Embryonic facial prominence (tissue), 1 donor: ENCODE data around the gene LSMEM2.

Experiments used
- DNase-seq: peaks from one replicate; pipeline ENCODE4 v3.0.0-alpha.2; 2016; ENCODE audit errors: extremely low spot score

Gene LSMEM2

DNA sequence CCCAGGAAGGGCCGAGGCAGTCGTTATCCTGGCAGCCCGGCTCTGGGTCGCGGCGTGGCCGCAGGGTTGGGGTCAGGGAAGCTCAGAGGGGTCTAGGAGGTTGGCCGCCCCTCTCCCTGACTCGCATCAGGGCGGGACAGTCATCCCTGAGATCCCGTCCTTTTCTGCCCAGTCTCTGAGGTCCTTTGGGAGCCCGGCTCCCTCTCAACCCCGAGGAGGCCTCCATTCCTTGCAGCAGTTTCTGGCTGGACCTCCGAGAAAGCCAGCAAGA, 43.2 kb downstream of the LSMEM2 start:
- DNase-seq, result no peak

DNA sequence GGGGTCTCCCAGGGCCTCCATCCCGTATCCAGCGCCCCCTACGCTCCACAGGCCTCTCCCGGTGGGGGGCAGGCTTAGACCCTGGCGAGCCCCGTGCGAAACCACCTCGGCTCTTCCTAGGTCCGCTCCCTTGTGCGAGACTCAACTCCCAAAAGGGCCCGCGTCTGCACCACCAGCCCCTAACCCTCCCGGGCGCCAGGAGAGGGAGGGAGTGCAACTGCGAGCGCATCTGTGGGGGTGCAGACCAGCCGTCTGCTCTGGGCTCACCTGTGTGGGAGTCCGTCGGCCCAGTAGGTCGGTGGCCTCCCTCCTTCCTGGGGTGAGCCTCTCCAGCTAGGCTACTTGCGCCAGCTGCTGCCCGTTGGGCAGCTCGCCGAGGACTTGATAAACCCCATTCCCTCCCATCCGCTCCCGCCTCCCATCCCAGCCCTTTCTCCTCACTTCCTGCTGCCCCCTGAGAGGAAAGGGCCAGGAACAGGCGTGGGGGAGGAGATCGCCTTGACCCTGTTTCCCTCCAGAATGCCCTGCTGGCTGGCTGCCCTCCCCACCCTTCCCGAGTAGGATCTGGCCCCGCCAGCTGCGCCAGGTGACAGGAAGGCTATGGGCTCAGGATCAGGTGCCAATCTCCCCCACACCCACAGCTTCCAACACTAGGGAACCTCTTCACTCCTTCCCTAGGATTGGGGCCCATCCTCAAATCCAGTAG, 43.7 kb downstream of the LSMEM2 start, which contains the start of gene HYAL2:
Gene HYAL2 (minus strand): TSS at position 360 of the 706 bp plus-strand sequence. CDS start 2,256 bp downstream, outside the sequence.
- no peak for DNase-seq

DNA sequence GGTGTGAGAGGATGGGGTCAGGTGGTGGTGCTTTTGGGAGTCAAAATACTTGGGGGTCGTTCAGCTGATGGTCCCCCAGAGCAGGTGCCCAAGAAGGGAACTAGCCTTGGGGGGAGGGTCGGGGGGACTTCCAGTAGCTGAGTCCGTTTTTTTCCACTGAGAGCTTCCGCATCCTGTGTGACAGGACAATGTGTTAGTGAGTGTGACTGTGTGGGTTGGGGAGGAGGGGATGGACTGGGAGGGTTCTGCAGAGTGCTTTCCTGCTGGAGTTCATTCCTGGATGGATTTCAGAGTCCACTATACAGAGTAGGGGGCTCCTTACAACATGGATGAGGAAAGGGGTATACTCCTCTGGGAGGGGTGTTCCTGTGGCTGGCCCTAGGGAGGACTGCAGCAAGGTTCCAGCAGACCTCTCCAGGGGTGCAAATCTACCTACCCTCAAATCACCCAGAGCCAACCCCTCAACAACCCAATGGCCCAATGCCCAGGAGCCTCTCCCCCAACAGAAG, 44.3 kb downstream of the LSMEM2 start:
- DNase-seq, result no peak

DNA sequence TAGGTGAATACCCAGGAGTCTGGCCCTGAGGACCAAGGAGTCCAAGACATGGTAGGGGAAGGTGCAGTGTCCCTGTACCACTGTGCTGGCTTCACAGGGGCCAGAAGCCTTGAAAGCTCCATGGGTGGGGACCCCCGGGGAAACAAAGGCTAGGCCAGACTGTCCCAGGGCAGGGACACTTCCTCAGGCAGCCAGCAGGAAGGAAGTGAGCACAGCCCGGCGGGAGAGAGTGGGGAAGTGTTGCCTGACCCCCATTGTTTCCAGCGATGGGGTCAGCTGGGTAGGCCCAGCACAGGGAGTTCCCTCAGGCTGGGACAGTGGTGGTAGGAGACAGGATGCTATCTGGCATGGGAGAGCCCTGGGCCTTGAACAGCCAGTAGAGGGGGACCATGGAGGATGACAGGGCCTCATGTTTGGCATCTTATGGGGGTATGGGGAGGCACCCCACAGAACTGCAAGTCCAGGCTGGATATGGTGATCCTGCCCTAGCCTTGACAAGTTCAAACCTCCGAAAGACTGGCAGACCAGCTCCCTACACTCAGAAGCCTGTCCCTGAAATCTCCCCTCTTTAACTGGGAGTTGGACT, 44.8 kb downstream of the LSMEM2 start:
- no peak for DNase-seq

DNA sequence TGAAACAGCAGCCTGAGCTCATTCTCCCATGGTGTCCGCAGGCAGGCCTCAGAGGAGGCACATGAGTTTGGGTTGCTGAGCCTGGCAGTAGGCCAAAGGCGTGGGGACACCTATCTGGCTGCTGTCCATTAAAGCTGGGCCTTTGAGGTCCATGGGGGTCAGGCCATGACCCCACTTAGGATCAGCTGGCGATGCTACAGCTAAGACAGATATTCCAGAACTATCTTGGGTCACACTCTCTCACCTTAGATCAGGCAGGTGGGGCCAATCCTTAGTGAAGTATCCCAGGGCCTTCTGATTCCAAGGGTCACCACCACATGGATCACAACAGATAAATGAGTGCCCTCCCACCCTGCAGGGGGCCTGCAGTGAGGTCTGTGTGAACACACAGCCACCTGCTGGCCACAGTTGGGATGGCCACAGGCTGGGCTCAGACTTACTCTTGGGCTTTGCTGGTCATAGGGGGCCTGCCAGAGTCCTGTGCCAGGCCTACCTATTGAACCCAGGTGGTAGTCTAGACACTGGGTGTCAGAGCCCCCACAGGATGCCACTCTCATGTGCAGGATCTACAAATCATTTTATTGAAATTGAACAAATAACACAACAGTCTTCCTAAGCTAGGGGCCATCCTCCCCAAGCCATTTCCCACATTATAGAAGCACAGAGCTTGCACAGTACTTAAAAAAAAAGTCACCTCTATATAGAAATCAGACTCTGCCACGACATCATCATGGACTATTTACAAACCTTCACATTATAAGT, 45.6 kb downstream of the LSMEM2 start:
- no peak for DNase-seq

DNA sequence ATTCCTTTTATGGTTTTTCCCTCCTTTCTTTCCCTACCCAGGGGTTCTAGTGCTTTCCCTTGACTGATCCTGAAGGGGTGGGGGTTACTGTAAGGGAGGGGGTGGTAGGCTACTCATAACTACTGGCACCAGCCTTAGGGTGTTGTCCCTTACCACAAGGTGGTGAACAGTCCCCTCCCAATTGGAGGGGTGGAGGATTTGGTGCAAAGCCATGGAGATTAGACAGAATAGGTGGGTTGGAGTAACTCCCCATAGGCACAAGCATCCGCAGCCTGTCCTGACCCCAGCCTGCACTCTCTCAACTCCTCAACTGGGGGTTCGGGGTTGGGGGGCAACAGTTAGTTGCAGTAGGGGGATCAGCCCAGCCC, 46.2 kb downstream of the LSMEM2 start:
- no peak for DNase-seq

DNA sequence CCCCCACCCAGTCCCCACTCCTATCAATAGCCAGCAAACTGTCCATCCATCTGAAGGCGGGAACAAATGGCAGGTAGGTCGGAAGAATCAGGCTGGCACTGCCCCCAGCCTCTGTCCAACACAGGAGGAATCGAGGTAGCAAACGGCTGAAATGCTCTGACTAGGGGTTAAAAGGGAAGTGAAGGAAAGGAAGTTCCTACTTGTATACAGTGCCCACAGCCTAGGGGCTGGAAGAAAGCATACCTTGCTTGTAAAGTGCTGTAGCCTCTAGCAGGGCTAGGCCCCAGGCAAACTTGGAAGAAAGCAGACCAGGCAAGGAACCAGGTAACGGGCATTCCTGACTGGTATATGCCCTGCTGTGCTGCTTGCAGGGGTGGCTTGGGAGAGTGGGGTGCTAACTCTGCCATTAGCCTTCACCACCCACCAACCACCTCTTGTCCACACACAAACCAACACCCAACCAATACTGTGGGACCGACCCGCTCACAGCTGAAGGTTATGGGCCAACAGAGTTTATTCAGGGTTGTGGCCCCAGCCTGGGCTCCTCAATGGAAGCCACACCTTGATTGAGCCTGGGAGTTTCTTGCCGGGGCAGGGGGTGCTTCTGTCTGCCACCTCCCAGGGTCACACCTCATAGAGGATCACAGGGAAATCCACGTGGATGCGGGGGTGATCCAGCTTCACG, 46.8 kb downstream of the LSMEM2 start:
- no peak for DNase-seq

DNA sequence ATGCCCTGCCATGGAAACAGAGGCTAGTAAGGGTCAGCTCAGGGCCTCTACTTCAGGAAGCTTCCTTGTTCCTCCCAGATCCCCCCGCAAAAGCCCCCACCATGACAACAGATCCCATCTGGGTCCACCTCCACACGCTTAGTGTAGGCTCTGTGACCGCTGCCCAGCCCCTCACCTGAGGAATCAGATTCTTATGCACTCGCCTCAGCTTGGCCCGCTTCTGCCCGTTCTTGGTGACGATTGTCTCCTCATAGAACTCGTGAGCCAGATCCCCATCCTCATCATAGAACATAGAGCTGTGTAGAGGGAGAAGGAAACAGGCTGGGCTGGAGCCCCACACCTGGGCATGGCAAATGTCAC, 47.3 kb downstream of the LSMEM2 start:
- DNase-seq, result no peak

DNA sequence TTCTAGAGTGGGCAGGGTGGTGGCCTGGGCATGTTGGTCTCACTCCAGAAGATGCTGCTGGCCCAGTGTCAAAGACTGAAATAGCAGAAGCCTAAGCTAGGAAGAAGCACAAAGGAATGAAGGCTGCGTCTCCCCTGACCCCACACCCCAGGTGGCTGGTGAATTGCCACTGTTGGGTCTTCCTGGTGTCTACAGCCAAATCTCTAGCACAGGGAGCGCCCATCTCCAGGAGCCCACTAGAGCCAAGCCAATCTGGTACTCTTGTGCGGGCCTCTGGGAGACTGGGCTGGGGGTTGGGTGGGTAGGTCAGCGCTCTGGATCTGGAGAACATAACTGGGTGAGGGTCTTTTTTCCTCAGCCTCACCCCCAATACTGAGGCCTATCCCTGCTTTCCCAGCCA, 48.2 kb downstream of the LSMEM2 start:
- no peak for DNase-seq

DNA sequence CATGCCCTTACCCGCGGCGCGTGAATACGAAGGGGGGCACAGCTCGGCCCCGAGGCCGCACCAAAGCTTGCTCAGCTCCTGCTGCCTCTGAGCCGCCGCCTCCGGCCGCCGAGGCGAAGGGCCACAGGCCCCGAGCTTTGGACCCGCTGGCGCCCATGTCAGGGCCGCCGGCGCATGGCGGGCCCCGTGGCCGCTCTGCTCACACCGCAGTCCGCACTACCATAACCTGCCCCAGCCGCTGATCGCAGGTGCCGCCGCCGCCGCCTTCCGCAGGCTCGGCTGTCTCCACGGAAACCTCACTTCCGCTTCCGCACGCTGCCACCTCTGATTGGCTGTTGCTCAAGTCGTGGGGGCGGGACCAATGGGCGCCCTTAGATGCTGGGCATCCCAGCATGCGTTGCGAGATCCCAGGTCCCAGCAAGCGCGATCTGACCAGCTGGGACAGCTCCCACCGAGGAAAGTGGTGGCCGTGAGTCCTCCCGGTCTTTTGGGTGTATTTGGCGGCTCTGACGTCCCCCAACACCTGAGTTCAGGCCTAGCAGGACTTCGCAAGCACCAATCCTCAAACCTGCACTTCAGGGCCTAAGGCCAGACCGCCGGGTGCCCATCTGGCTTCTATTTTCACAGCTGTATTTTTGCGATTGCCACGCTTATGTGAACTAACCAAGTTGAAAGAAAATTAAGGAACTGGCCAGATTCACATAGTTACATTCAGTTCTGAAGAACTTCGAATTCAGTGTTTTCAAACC, 49.2 kb downstream of the LSMEM2 start, which contains the start of gene TUSC2:
Gene TUSC2 (minus strand): TSS at position 281 of the 749 bp plus-strand sequence. CDS start 124 bp downstream, at position 157.
- DNase-seq, result peak; percentile 87

DNA sequence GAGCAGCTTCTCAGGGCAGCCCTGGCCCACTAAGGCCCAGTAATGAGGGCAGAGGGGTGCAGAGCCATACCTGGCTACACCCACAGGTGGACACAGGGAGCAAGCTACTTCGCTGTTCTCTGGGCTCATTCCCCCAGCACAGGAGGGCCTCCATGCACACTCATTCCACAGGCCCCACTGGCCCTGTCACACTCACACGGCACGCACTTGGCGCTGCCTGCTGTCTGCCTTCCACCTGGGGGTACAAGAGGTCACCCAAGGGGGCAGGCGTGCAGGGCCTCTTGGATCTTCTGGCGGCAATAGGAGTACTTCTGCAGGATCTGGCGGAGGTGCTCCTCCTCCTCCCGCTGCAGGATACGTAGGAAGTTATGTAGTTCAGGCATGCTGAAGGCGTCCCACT, 51.4 kb downstream of the LSMEM2 start:
- DNase-seq, result no peak

DNA sequence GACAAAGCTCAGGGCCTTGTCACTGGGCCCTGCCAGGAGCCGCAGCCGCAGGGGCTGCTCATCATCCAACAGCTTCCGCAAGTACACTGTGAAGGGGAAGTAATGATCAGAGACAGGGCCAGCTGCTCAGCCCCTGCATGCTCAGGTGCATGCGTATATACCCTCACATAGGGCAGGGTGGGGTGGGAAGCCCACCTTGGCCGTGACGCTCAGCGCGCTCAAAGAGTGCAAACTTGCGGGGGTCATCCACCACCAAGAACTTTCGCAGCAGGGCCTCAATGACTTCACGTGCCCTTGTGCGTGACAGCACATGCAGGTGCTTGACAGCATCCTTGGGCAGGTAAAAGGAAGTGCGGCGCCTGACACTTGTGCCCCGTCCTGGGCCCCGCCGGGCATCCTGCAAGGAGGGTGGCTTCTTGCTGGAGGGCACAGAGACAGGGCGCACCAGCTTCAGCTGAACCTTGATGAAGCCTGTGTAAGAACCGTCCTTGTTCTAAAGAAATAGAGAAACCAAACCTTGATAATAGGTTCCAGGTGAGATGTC, 52.5 kb downstream of the LSMEM2 start:
- no peak for DNase-seq

DNA sequence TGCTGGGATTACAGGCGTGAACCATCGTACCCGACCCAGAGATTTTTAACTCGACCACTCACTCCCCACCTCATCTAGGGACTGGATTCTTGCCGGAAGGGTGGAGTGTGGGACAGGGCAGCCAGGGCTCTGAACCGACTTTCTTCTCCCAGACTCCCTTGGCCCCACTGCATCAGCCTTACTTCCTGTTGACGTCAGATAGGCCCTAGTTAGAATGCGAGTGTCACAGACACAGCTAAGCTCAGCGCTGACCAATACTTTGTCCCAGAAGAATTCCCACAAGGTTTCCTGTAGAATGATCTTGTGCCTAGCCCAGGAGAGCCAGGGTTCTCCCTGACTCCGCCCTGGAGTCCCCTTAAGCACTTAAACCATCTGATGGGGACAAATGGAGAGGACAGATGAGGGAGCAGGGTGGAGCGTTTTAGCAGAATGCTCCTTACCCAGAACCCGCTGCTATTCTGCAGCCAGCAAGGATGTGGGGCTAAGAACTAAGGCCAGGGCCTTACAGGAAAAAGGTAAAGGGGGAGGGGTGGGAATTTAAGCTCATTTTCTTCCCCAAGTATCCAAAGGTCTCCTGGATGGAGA, 54.9 kb downstream of the LSMEM2 start:
- DNase-seq, result no peak

DNA sequence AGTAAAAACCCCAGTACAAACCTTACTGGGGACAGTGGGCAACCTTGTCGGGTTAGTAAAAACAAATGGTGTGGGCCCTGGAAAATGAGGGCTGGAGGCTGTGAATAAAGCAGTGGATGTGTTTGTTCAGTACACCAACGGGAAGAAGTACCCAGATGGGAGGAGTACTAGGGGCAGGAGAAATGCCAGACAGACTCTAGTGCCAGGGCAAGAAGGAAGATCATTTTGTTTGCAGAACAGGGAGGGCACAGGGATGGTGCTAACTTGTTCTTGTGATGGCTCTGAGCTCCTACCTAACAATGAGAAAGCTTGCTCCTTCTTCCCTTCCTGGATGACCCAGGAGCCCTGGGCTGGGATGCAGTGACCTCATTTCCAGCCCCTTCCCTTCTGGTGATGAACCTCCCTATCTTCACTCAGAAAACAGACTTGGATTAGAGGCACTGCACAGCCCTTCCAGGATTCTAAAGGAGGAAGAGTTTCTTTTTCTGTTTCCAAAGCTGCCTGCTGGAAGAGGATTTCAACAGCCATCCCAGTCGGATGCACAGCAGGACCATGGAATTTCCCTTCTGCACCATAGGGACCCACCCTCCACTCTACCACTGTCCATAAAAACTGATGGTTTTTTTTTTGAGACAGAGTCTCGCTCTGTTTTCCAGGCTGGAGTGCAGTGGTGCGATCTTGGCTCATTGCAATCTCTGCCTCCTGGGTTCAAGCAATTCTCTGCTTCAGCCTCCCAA, 55.6 kb downstream of the LSMEM2 start:
- no peak for DNase-seq

DNA sequence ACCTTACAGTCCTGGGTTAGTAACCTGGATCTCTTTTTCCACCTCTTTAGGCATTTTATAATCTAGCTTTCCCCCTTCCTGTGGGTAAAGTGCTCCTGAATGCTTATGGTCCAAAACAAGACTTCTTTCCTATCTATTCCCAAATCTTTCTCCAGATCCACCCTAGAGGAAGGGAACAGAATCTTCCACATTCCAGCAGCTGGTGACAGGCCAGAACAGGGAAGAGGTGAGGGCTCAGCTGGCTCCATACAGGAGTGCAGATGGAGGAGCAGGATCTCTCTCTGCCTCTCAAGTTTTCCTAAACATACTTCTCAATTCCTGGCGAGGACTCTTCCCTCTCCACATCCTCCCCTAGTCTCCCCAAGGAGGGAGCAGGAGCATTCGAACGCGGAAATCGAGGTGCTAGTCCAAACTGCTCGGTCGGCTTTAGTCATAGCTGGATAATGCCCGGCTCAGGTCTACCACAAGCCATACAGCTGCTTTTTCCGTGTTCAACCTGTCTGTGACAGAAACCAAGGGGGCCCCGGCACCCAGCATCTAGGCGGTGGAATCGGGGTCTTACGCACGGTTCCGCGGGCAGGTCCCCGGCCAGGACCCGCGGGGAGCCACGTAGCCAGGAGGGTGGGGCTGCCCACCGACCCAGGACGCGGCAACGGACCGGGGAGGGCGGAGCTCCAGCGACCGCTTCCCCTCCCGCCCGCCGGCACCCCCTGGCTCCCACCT, 57.7 kb downstream of the LSMEM2 start:
- no peak for DNase-seq

DNA sequence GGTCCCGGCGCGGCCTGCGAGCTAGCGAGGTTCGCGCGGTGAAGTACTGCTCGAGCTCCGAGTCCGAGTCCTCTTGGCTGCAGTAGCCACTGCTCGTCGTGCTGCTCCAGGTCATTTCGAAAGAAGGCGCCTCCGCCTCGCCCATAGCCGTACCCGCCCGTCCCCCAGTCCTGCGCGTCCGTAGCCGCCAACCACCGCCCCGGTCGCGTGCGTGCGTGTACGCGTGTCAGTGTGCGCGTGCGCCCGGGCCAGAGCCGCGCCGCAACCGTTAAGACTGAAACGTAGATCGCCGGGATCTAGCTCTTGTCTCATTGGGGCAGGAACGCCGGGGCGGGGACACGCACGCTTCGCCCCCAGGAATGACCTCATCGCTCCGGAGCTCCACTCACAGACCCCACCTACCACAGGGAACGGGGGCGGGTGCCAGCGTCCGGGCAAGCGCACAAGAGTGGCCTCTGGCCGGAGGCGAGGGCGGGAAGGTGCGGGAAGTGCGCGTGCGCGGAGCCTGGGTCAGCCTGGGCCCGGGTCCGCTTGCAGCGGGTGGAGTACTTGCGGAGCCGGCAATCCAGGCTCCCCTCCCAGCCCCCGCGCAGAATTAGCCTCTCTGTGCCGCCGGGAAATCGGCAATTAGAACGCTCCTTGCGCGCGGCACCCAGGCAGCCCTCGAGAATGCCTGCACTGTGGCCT, 58.4 kb downstream of the LSMEM2 start:
- DNase-seq, result peak; percentile 96
